ENCODE results near the gene SLC17A3. TPM values are rescaled to one million over a fixed set of nuclear protein-coding genes. Genes with fewer than 3 reads are reported as not detected.

SLC17A3 gene
- total RNA-seq, 1 donor from 2014 or later = not detected

- H3K27ac Mint-ChIP-seq = no peak overlapping the region
Observed at GRCh38 chr6:25869840-25870239, 4.2 kb downstream of the SLC17A3 start.

DNA sequence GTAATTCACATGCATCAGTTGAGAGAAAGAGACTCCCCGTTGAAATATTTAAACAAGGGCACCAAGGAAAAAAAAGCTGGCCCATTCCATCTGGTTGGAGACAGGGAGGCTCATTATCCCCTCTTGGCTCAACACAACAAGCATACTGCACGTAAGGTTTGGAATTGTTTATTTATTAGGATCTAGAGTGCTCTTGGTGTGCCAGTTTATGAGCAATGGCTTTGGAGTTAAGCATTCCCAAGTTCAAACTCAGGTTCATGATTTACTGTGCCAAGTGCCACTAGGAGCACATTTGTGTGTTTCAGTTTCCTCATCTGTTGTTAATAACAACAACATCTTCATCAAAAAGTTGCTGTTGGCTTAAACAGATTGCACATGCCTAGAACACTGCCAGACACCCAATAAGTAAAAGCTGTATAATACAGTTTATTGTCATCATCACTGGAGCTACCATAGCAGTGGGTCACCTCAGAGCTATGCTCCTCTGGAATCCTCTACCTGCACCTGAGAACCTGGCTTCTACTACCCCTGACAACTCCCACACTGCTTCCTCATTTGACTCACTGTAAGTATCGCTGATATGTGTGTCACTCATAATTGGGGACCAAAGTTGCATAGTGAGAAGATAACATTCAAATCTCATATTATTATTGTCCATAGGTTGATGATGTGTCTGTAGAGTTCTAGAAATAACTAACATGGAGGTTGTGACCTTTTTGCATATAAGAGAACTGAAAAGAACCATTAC lies 5.4 kb downstream of the SLC17A3 start:
- Histone ChIP-seq H2AFZ (replicated peaks) (no peak overlapping the region), H3K9me3 (ENCODE audit: low read depth) (no peaks in the 10 kb centered on the region), H3K36me3 (no peaks in the 10 kb centered on the region), H3F3A (ENCODE audit: low read depth) (no peaks in the 10 kb centered on the region), H3K27ac (no peak overlapping the region), H3K79me2 (ENCODE audit: low read depth) (no peaks in the 10 kb centered on the region), H3K4me3 (no peak overlapping the region), H3K27me3 (no peaks in the 10 kb centered on the region), H3K4me2 (no peak overlapping the region), H3K9ac (no peak overlapping the region), H4K20me1 (ENCODE audit: low read depth) (no peaks in the 10 kb centered on the region), H3K4me1 (no peaks in the 10 kb centered on the region)
- H3K27me3 Mint-ChIP-seq (ENCODE audit: insufficient read depth, low read depth) = no peaks in the 10 kb centered on the region
- H3K36me3 Mint-ChIP-seq = no peaks in the 10 kb centered on the region
- H3K27ac Mint-ChIP-seq = no peak overlapping the region
- TF ChIP-seq CTCF (IDR thresholded peaks at IDR 0.05) (no peak), EZH2 (IDR thresholded peaks at IDR 0.05) (no peak), EZH2phosphoT487 (IDR thresholded peaks at IDR 0.05) (no peak)
- H3K9me3 Mint-ChIP-seq = no peaks in the 10 kb centered on the region
- no peaks in the 10 kb centered on the region for H3K4me1 Mint-ChIP-seq
- no peak for DNase-seq (ENCODE audit: low spot score)
- H3K4me3 Mint-ChIP-seq = no peak overlapping the region

More at GRCh38 chr6:25869840-25870239, 4.2 kb downstream of the SLC17A3 start:
- Histone ChIP-seq H3K4me1 (no peaks in the 10 kb centered on the region), H3K4me2 (no peak overlapping the region), H2AFZ (replicated peaks) (no peak overlapping the region), H3K27ac (no peak overlapping the region), H3F3A (ENCODE audit: low read depth) (no peaks in the 10 kb centered on the region), H3K36me3 (no peaks in the 10 kb centered on the region), H3K9me3 (ENCODE audit: low read depth) (no peaks in the 10 kb centered on the region), H4K20me1 (ENCODE audit: low read depth) (no peaks in the 10 kb centered on the region), H3K9ac (no peak overlapping the region), H3K79me2 (ENCODE audit: low read depth) (no peaks in the 10 kb centered on the region), H3K4me3 (no peak overlapping the region), H3K27me3 (no peaks in the 10 kb centered on the region)
- DNase-seq (ENCODE audit: low spot score) = no peak
- Mint-ChIP-seq H3K9me3 (no peaks in the 10 kb centered on the region), H3K4me1 (no peaks in the 10 kb centered on the region), H3K36me3 (no peaks in the 10 kb centered on the region), H3K27me3 (ENCODE audit: insufficient read depth, low read depth) (no peaks in the 10 kb centered on the region), H3K4me3 (no peak overlapping the region)
- no peak for TF ChIP-seq CTCF (IDR thresholded peaks at IDR 0.05)
- no peak for TF ChIP-seq EZH2 (IDR thresholded peaks at IDR 0.05)
- no peak for TF ChIP-seq EZH2phosphoT487 (IDR thresholded peaks at IDR 0.05)

- TF ChIP-seq EZH2phosphoT487 (IDR thresholded peaks at IDR 0.05) = no peak
- no peak for TF ChIP-seq EZH2 (IDR thresholded peaks at IDR 0.05)
- TF ChIP-seq CTCF (IDR thresholded peaks at IDR 0.05) = no peak
- Mint-ChIP-seq H3K36me3 (no peaks in the 10 kb centered on the region), H3K27me3 (ENCODE audit: insufficient read depth, low read depth) (no peaks in the 10 kb centered on the region)
Observed at GRCh38 chr6:25866011-25866410, 8.0 kb downstream of the SLC17A3 start.

More at GRCh38 chr6:25866011-25866410, 8.0 kb downstream of the SLC17A3 start:
- H3F3A ChIP-seq (ENCODE audit: low read depth) = no peaks in the 10 kb centered on the region
- no peaks in the 10 kb centered on the region for H3K79me2 ChIP-seq (ENCODE audit: low read depth)
- no peak overlapping the region for H3K9ac ChIP-seq
- H3K4me2 ChIP-seq = no peak overlapping the region
- Mint-ChIP-seq H3K9me3 (no peaks in the 10 kb centered on the region), H3K4me1 (no peaks in the 10 kb centered on the region), H3K27ac (no peak overlapping the region), H3K4me3 (no peak overlapping the region)
- H2AFZ ChIP-seq (replicated peaks) = no peak overlapping the region
- H4K20me1 ChIP-seq (ENCODE audit: low read depth) = no peaks in the 10 kb centered on the region
- H3K9me3 ChIP-seq (ENCODE audit: low read depth) = no peaks in the 10 kb centered on the region
- no peak overlapping the region for H3K4me3 ChIP-seq
- H3K4me1 ChIP-seq = no peaks in the 10 kb centered on the region
- no peaks in the 10 kb centered on the region for H3K36me3 ChIP-seq
- no peak for DNase-seq (ENCODE audit: low spot score)
- no peak overlapping the region for H3K27ac ChIP-seq
- H3K27me3 ChIP-seq = no peaks in the 10 kb centered on the region
